HEK293 (cell line): Measurements from ENCODE around the gene KBTBD12.

Source experiments
- ATF2 ChIP-seq: fragments of 450-650 bp; formaldehyde crosslinking; IDR thresholded peaks from 2 replicates; pipeline ENCODE4 v1.5.1; 2016; ENCODE audit warnings: missing biosample characterization, missing genetic modification characterization, low read depth
- CTCF ChIP-seq: fragments of 450-650 bp; formaldehyde crosslinking; IDR thresholded peaks from 2 replicates; pipeline ENCODE4 v1.5.1; 2016; ENCODE audit warnings: missing biosample characterization, missing genetic modification characterization
- ZNF133 ChIP-seq: fragments of 450-650 bp; formaldehyde crosslinking; IDR thresholded peaks from 2 replicates; pipeline ENCODE4 v1.5.1; 2016; ENCODE audit warnings: missing biosample characterization, missing genetic modification characterization
- ZNF157 ChIP-seq: fragments of 450-650 bp; formaldehyde crosslinking; IDR thresholded peaks from 2 replicates; pipeline ENCODE4 v1.5.1; 2016; ENCODE audit warnings: missing biosample characterization, missing genetic modification characterization
- ZNF221 ChIP-seq: fragments of 450-650 bp; formaldehyde crosslinking; IDR thresholded peaks from 2 replicates; pipeline ENCODE4 v1.5.1; 2017; ENCODE audit warnings: missing biosample characterization, missing genetic modification characterization, borderline replicate concordance
- ZNF274 ChIP-seq, 2 experiments: fragments of 200-500 bp in 1 of 2; fragments of 450-650 bp in 1 of 2; sonication (Bioruptor generic) in 1 of 2; formaldehyde crosslinking in 1 of 2; IDR thresholded peaks; 2 replicates each; pipeline versions ENCODE4 v1.5.1 to v1.6.1; 2014 to 2016; ENCODE audit warnings: borderline replicate concordance in 1 of 2, inconsistent platforms in 1 of 2, low read length in 1 of 2, missing biosample characterization in 1 of 2, missing genetic modification characterization in 1 of 2
- ZNF423 ChIP-seq: fragments of 450-650 bp; formaldehyde crosslinking; IDR thresholded peaks from 2 replicates; pipeline ENCODE4 v1.5.1; 2016; ENCODE audit warnings: missing biosample characterization, missing genetic modification characterization
- ZNF521 ChIP-seq: fragments of 450-650 bp; formaldehyde crosslinking; IDR thresholded peaks from 2 replicates; pipeline ENCODE4 v1.5.1; 2017; ENCODE audit warnings: missing biosample characterization, mild to moderate bottlenecking, missing genetic modification characterization
- ZNF530 ChIP-seq: fragments of 450-650 bp; formaldehyde crosslinking; IDR thresholded peaks from 2 replicates; pipeline ENCODE4 v1.5.1; 2016; ENCODE audit warnings: low read depth, missing biosample characterization, missing genetic modification characterization
- ZNF76 ChIP-seq: fragments of 450-650 bp; formaldehyde crosslinking; IDR thresholded peaks from 2 replicates; pipeline ENCODE4; 2016; ENCODE audit warnings: low read depth, missing biosample characterization, missing genetic modification characterization, borderline replicate concordance
- ZNF785 ChIP-seq: fragments of 450-650 bp; formaldehyde crosslinking; IDR thresholded peaks from 2 replicates; pipeline ENCODE4 v1.5.1; 2016; ENCODE audit warnings: missing biosample characterization, missing genetic modification characterization
- TF ChIP-seq, protein P1 (sequence below): fragments of 450-650 bp; formaldehyde crosslinking; IDR thresholded peaks from 2 replicates; pipeline ENCODE4 v1.5.1; 2016; ENCODE audit warnings: missing biosample characterization, missing genetic modification characterization
- TF ChIP-seq, protein P2 (sequence below): fragments of 450-650 bp; formaldehyde crosslinking; IDR thresholded peaks from 2 replicates; pipeline ENCODE4 v1.5.1; 2017; ENCODE audit warnings: missing biosample characterization, mild to moderate bottlenecking, missing genetic modification characterization, moderate library complexity
- TF ChIP-seq, protein P3 (sequence below): fragments of 450-650 bp; formaldehyde crosslinking; IDR thresholded peaks from 2 replicates; pipeline ENCODE4 v1.5.1; 2016; ENCODE audit warnings: missing biosample characterization, missing genetic modification characterization

- TF ChIP-seq, protein P1, sequence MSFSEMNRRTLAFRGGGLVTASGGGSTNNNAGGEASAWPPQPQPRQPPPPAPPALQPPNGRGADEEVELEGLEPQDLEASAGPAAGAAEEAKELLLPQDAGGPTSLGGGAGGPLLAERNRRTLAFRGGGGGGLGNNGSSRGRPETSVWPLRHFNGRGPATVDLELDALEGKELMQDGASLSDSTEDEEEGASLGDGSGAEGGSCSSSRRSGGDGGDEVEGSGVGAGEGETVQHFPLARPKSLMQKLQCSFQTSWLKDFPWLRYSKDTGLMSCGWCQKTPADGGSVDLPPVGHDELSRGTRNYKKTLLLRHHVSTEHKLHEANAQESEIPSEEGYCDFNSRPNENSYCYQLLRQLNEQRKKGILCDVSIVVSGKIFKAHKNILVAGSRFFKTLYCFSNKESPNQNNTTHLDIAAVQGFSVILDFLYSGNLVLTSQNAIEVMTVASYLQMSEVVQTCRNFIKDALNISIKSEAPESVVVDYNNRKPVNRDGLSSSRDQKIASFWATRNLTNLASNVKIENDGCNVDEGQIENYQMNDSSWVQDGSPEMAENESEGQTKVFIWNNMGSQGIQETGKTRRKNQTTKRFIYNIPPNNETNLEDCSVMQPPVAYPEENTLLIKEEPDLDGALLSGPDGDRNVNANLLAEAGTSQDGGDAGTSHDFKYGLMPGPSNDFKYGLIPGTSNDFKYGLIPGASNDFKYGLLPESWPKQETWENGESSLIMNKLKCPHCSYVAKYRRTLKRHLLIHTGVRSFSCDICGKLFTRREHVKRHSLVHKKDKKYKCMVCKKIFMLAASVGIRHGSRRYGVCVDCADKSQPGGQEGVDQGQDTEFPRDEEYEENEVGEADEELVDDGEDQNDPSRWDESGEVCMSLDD: no peak
- TF ChIP-seq ZNF785 (tag by site-specific recombination) (no peak), ATF2 (no peak), ZNF76 (tag by site-specific recombination) (no peak), ZNF133 (no peak), CTCF (tag by site-specific recombination) (no peak), ZNF521 (tag by site-specific recombination) (no peak), ZNF157 (tag by site-specific recombination) (no peak), ZNF530 (tag by site-specific recombination) (no peak), ZNF423 (tag by site-specific recombination) (no peak), ZNF221 (no peak), ZNF274 (IDR thresholded peaks at IDR 0.05; ENCODE audit: low read length) (no peak), ZNF274 (tag by site-specific recombination; IDR thresholded peaks at IDR 0.05; ENCODE audit: borderline replicate concordance) (no peak)
- TF ChIP-seq, protein P2, sequence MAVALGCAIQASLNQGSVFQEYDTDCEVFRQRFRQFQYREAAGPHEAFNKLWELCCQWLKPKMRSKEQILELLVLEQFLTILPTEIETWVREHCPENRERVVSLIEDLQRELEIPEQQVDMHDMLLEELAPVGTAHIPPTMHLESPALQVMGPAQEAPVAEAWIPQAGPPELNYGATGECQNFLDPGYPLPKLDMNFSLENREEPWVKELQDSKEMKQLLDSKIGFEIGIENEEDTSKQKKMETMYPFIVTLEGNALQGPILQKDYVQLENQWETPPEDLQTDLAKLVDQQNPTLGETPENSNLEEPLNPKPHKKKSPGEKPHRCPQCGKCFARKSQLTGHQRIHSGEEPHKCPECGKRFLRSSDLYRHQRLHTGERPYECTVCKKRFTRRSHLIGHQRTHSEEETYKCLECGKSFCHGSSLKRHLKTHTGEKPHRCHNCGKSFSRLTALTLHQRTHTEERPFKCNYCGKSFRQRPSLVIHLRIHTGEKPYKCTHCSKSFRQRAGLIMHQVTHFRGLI (tag by site-specific recombination): no peak
- TF ChIP-seq, protein P3, sequence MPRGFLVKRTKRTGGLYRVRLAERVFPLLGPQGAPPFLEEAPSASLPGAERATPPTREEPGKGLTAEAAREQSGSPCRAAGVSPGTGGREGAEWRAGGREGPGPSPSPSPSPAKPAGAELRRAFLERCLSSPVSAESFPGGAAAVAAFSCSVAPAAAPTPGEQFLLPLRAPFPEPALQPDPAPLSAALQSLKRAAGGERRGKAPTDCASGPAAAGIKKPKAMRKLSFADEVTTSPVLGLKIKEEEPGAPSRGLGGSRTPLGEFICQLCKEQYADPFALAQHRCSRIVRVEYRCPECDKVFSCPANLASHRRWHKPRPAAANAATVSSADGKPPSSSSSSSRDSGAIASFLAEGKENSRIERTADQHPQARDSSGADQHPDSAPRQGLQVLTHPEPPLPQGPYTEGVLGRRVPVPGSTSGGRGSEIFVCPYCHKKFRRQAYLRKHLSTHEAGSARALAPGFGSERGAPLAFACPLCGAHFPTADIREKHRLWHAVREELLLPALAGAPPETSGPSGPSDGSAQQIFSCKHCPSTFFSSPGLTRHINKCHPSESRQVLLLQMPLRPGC (tag by site-specific recombination): no peak
Measured at GRCh38 chr3:127961124-127961523, 46.1 kb downstream of the KBTBD12 start.
